ELR (cell line): ENCODE results near the gene LONP1.

Experiments used
- DNase-seq: peaks from one replicate; pipeline ENCODE4 v3.0.0-alpha.2; 2015; ENCODE audit warnings: low read depth

LONP1 gene

GRCh38 chr19:5678071-5678718, 41.8 kb downstream of the LONP1 start:
- no peak for DNase-seq

- no peak for DNase-seq
Observed at GRCh38 chr19:5677580-5677979, 42.4 kb downstream of the LONP1 start.

DNA sequence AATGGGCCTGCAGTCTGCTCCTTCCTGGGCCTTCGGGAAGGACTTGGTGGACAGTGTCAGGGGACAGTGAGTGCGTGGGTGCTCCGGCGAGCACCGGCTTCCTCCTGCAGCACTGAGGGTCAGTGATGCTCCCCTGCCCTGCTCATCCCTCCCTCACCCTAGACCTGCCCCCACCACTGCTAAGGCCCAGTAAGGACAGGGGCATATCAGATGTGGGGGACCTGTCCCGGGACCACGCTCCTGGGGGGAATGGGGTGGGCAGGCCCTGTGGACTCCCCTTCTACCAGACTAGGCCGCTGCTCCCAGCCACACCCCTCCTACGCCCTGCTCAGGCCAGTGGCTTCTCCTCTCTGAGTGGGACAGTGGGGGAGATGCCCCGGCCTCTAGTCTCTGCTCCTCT, 42.8 kb downstream of the LONP1 start:
- no peak for DNase-seq

DNA sequence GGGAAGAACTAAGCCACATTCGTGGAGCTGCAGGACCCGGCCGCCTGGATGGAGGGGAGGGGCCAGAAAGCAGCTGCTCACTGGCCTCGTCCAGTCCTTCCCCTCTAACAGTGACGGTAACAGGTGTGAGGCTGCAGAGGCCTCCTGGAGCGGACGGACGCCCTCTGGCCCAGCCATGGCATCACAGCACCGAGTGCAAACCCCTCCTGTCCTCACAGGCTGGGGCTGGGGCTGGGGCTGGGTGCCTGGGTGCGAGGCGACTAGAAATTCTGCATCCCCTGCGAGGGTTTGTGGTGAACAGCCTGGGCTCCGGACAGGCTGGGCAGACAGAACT, 43.2 kb downstream of the LONP1 start:
- DNase-seq, result no peak

- DNase-seq, result no peak
Observed at GRCh38 chr19:5676105-5676771, 43.7 kb downstream of the LONP1 start.

DNA sequence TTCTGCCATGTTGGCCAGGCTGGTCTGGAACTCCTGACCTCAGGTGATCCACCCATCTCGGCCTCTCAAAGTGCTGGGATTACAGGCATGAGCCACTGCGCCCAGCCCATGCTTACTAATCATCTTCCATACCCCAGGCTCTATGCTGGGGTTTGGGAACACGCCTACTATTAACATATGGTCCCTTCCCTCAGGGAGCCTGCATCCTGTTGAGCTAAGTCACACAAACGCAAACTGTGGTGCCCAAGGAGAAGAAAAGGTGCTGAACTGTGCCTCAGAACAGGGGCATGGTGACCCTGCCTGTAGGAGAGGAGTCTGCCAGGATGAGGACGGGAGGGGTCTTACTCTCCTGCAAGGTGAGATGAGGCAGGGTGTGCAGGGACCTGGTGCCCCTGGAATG, 45.2 kb downstream of the LONP1 start:
- DNase-seq, result no peak

DNA sequence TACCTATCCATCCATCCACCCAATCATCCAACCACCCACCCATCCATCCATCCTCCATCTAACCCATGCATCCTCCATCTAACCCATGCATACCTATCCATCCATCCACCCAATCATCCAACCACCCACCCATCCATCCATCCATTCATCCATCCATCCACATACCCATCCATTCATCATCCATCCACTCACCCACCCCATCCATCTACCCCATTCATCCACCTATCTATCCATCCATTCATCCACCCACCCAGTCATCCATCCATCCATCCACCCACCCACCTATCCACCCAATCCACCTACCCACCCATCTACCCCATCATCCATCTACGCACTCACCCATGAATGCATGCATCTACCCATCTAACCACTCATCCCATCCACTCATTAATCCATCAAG, 46.2 kb downstream of the LONP1 start:
- DNase-seq, result no peak

DNA sequence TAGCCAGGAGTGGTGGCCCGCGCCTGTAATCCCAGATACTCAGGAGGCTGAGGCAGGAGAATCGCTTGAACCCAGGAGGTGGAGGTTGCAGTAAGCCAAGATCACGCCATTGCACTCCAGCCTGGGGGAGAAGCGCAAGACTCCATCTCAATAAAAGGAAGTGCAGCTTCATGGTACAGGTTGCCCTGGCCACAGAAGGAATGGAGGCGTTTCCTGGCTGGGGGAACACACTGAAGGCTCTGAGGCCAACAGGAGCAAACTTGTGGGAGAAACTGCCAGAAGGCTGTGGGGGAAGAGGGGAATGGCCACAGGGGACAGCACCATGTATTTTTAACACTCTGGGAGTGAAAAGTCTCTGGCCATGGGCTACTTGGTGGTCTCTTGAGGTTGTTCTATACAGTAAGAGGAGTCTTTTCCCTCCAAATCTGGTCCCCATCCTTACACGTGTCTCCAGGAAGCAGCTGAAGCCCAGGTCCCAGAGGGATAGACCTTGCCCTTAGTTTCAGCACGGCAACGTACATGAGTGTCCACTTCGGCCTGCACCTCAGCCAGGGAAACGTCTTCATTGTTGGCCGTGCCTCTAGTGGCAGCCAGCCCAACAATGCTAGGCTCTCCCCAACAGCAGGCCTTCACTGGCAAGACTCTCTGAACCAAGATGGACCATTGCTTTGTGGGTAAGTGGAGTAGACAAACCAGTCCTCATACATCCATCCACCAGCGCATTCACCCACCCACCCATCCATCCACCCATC, 47.1 kb downstream of the LONP1 start:
- no peak for DNase-seq

GRCh38 chr19:5671600-5671999, 48.3 kb downstream of the LONP1 start:
- DNase-seq, result no peak

- no peak for DNase-seq
Observed at GRCh38 chr19:5669212-5669611, 50.7 kb downstream of the LONP1 start.

DNA sequence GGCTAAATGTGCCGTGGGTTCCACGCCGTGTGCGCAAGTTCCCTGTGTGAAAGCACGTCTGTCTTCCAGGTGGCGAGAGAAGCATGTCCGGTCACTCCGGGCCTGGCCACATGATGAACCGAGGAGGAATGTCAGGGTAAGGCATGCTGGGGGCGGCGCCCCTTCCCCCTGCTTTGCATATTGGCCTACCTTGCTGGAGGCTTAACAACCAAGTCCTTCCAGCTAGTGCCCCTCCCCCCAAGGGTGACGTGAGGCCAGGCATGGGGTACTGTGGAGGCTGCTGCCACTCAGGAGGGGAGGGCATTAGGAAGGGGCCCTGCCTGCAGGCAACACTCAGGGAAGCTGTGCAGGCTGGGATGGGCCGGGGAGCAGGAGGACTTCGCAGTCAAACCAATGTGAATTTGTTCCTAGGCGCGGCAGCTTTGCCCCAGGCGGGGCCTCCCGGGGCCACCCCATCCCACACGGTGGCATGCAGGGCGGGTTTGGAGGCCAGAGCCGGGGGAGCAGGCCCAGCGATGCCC, 52.1 kb downstream of the LONP1 start:
- DNase-seq, result no peak

DNA sequence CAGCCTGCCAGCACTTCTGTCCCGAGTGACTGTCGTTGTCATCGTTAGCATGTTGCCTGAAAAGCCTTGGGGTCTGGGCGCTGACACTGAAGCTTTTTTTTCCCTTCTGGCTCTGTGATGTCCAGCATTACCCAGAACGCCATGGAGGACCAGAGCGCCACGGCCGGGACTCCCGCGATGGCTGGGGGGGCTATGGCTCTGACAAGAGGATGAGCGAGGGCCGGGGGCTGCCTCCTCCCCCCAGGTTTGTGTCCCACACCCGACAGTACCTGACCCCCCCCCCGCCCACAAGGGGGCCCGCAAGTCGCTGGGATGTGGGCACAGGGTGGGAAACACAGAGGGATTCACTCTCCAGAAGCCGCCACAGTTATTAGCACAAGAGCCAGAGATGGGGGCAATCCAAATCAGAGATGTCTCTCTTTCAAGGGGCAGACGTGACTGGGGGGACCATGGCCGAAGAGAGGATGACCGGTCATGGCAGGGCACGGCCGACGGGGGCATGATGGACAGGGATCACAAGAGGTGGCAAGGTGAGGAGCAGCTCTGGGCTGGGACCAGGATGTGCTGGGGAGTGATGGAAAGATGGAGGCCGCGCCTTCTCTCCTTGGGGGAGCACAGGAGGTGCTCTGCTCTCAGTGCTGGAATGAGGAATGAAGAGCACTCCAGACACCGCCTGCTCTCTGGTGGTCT, 52.9 kb downstream of the LONP1 start:
- DNase-seq, result no peak

DNA sequence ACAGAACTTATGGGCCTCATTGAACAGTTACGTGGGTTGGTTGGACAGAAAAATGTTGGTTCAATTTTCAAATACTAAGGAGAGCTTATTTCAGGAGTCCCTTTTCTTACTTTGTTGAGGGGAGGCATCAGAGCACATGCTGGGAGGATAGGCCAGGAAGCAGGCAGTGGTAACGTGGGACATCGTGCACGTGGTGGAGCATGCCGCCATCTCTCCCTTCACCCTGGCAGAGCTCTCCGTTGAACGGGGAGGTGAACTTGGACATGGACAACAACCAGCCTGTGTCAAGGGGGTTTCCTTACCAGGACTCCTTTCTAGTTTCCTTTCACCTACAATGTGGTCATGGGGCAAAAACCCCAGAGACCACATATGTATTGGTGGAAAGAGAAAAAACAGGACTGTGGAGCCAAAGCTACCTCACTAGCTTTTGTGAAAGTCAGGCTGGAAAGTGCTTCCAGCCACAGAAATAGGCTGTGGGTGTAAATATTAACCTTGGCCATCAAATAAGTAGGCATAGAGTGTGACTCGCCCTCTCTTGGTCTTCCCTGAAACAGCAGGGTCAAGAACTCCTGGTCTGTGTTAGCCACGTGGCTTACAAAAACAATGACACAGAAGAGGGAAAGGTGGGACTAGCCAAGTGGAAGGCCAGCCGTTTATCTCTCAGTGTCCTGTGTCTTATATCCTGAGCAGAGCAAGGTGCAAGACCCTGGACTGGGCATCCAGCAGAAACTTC, 54.0 kb downstream of the LONP1 start:
- DNase-seq, result peak; percentile 78

DNA sequence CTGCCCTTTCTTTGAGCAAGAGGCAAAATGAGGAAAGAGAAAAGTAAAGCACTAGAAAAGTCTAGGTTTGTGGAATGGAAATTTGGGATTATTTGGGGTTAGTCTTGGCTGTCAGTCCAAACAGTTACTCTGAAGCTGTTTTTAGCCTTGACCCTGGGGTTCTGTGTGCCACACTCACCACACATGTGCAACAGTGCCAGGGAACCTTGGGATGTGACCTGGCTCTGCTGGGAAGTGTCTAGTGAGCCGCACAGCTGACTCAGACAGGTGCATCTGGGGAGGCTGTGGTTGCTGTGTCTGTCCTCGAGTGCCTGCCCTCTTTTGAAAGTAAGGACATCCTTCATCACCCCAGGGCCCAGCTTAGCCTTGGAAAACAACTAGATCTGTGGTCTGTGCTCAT, 55.4 kb downstream of the LONP1 start:
- DNase-seq, result no peak

- DNase-seq, result no peak
Observed at GRCh38 chr19:5663904-5664303, 56.0 kb downstream of the LONP1 start.

GRCh38 chr19:5661483-5661882, 58.5 kb downstream of the LONP1 start:
- no peak for DNase-seq

DNA sequence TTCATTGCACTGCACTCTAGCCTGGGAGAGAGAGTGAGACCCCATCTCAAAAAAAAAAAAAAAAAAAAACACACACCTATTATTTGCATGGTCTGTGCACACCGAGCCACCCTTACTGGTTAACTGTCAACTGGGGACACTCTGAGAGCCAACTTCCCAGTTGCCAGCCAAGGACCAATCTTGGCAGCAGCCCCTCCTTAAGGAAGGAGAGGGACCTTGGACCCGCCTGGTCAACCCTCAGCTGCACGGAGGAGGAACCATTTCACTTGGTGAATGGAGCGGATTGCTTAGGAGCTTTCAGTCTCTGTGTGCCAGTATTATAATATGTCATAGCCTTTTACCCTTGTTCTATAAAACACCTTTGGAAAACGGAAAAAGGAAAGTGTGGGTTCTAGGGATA, 64.5 kb downstream of the LONP1 start:
- no peak for DNase-seq

- DNase-seq, result no peak
Observed at GRCh38 chr19:5654931-5655330, 65.0 kb downstream of the LONP1 start.

- no peak for DNase-seq
Observed at GRCh38 chr19:5652261-5652660, 67.7 kb downstream of the LONP1 start.

DNA sequence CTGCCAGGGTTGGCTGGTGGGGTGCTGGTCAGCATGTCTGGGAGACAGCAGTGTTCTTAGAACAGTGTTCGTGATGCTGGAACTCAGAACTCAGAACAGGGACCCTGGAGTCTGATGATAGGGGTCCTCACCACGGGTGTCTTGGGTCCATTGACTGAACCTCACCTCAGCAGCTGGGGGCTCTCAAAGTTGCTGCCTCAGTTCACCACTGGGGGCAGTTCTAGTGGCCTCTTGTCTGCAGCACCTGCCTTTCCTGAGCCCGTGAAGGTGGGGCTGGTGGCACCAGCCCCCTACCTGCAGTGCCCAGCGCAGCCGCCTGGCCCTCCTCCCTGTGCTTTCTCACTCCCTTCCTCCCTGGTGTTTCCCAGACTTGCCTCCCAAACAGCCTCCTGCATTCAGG, 68.6 kb downstream of the LONP1 start:
- no peak for DNase-seq

DNA sequence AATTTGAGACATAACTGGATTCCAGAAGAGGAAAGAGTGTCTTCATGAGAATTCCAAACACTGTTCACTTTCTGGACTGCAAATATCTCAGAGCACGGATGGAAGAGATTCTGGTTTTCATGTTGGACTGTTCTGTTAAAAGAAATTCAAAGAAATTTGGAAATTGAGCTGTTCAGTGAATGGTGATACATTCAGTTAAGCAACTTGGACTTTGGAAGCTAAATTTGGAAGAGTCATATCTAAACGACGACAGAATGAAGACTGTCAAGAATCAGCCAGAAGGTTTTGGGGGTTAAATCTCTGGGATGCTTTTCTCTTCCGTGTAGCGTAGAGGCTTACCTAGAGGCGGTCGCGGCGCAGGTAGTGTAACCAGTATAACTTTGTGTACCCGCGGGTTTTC, 71.5 kb downstream of the LONP1 start:
- DNase-seq, result no peak

DNA sequence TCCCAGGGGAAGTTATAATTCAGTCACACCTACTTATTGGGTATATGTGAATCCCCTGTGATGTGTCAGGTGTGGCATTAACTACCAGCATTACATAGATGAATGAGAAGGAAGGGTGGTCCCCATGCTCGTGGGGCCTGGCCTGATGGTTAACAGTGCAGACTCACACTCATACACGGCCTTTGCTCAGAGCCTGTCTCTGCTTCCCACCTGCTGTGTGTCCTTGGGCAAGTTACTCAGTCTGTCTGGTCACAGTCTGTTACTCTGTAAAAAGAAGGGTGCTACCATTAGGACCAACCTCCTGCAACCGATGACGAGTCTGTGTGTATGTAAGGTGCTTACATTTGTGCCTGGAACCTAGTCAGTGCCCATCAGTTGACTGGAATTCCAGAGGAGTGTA, 73.2 kb downstream of the LONP1 start:
- no peak for DNase-seq
